HG03103 (cell line): Measurements from ENCODE around the gene LRATD1.
"Not testable (repeated sequence)": the region's sequence is repeated elsewhere in the genome, so short reads cannot be mapped to it uniquely, and the experiment has no call there.

Source experiments
- ATAC-seq: cut with Tn5 transposase; IDR thresholded peaks from one replicate; pipeline ENCODE4 v1.9.1; 2021; ENCODE audit warnings: low read depth; ENCODE audit not compliant: unreplicated experiment

Gene LRATD1

GRCh38 chr2:14632133-14632936 is at the start of gene LRATD1:
LRATD1 (plus strand) TSS chr2:14632717; CDS start chr2:14633980, 1,263 bp downstream.
- ATAC-seq: no peak

- ATAC-seq: no peak
These were observed 49.5 kb upstream of the LRATD1 start for GRCh38 chr2:14583059-14583458.

- no peak for ATAC-seq
These were observed 48.7 kb upstream of the LRATD1 start for GRCh38 chr2:14583802-14584201.

- ATAC-seq: no peak
These were observed 45.4 kb upstream of the LRATD1 start for GRCh38 chr2:14587119-14587518.

- no peak for ATAC-seq
These were observed 31.3 kb upstream of the LRATD1 start for GRCh38 chr2:14601156-14601770.

GRCh38 chr2:14602309-14602708 is 30.2 kb upstream of the LRATD1 start:
- no peak for ATAC-seq

- no peak for ATAC-seq
These were observed 28.8 kb upstream of the LRATD1 start for GRCh38 chr2:14603676-14604075.

GRCh38 chr2:14608245-14608644 is 24.3 kb upstream of the LRATD1 start:
- no peak for ATAC-seq

GRCh38 chr2:14614017-14614416 is 18.5 kb upstream of the LRATD1 start:
- ATAC-seq: no peak

- ATAC-seq: no peak
These were observed 17.4 kb upstream of the LRATD1 start for GRCh38 chr2:14615121-14615520.

GRCh38 chr2:14615760-14616159 is 16.8 kb upstream of the LRATD1 start:
- no peak for ATAC-seq

GRCh38 chr2:14616342-14616741 is 16.2 kb upstream of the LRATD1 start:
- ATAC-seq: no peak

- no peak for ATAC-seq
These were observed 15.6 kb upstream of the LRATD1 start for GRCh38 chr2:14616950-14617349.

GRCh38 chr2:14619441-14619840 is 13.1 kb upstream of the LRATD1 start:
- no peak for ATAC-seq

- ATAC-seq: no peak
These were observed 11.4 kb upstream of the LRATD1 start for GRCh38 chr2:14621114-14621513.

GRCh38 chr2:14621906-14622549 is 10.5 kb upstream of the LRATD1 start:
- ATAC-seq: no peak

GRCh38 chr2:14622550-14622939 is 10.0 kb upstream of the LRATD1 start:
- not testable (repeated sequence) for ATAC-seq

GRCh38 chr2:14623237-14623636 is 9.3 kb upstream of the LRATD1 start:
- no peak for ATAC-seq

- ATAC-seq: no peak
These were observed 5.6 kb upstream of the LRATD1 start for GRCh38 chr2:14626873-14627272.

GRCh38 chr2:14628901-14629300 is 3.6 kb upstream of the LRATD1 start:
- no peak for ATAC-seq

- ATAC-seq: no peak
These were observed 994 bp upstream of the LRATD1 start for GRCh38 chr2:14631406-14632040.
